ENCODE results near the gene NBEA.
A peak's percentile ranks its signal among the peaks of the same experiment; 100 is the strongest.
"Not testable (repeated sequence)": the region's sequence is repeated elsewhere in the genome, so short reads cannot be mapped to it uniquely, and the experiment has no call there.

Gene NBEA

DNA sequence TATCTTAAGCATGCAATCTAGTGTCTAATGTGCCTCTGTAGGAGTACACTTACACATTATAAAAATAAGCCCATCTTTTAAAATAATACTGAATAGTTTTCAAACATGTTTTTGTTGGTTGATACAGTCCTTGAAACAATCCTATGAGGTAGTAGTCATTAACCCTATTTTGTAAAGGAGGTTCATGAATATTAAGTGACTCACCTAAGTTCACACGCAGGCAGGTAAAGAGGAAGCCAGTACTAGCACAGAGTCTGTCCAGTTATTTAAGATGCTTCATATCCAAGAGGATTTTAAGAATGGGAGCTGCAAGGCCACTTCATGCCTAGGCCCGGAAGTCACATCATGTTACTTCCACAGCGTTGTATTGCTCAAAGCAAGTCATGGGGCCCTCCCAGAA lies 655.4 kb downstream of the NBEA start:
- DNase-seq, result no peak

DNA sequence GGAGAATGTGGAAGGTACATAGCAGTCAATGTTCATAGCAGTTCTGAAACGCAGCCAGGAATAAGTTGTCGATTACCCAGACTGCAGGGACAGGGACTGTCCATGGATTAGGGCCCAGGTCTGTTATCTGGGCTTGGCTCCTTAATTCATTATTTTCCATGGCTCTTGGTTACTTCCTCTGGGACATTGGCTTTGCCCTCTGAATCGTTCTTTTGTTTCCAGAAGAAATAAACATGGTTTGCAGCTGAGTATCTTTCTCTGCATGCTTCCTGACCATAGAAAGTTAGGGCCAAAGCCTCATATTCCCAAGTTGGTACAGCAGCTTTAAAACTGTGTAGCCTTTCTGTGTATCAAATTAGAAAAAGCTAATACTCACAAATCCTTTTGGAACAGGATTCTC lies 656.2 kb downstream of the NBEA start:
- DNase-seq, result no peak

DNA sequence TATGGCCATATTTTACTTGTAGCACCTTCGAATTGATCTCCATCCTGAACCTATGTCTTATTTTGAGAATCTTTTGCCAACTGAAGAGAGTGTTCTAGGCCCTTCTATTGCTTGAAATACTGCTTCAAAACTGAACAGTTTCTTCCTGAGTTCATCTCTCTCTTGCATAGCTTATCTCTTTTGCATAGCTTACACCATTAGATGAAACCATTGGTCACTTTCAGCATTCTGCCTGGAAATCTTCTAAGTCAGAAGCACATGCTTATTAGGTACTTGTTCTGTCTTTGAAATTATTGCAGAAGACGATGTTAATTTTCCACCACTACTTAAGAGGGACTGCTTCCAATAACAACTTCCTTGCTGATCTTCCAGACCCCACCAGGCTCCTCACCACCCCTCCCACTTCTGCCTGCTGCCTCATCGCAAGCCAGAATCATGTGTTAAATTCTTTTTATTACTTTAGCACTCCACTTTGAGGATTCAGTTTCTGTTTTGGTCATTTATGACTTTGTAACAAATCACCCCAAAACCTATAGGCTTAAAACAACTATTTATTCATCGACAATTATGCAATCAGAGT lies 656.8 kb downstream of the NBEA start:
- no peak for DNase-seq

DNA sequence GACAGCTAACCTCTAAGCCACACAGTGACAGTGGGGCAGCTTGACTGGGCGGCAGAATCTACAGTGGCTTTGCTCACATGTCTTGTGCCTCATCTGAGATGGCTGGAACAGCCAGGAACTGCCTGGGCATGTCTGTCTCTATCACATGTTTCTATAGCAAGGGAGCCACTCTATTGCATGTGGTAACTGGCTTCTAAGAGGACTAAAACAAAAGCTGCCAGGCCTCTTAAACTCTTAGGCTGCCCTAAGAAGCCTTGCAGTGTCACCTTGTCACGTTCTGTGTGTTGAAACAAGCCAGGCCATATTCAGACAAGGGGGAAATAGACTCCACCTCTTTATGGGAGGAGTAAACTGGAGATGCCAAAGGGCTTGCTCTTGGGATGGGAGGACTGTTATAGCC lies 657.3 kb downstream of the NBEA start:
- DNase-seq, result no peak

DNA sequence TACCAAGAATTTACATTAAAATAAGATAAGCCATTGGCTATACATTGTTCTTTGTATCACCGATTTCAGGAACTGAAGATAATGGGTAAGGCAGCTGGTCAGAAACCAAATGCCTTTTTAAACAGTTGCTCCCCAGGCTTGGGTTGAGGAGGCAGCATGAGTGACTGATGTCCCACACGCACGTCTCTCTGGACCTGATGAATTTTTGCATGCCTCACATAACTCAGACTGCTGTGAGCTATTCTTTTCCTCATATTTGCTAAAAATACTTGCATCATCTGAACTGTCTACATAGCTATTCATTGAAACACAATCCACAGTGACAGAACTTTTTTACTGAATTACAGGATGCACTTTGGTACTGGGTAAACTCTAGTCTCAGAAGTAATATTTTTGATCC lies 658.1 kb downstream of the NBEA start:
- DNase-seq, result no peak

DNA sequence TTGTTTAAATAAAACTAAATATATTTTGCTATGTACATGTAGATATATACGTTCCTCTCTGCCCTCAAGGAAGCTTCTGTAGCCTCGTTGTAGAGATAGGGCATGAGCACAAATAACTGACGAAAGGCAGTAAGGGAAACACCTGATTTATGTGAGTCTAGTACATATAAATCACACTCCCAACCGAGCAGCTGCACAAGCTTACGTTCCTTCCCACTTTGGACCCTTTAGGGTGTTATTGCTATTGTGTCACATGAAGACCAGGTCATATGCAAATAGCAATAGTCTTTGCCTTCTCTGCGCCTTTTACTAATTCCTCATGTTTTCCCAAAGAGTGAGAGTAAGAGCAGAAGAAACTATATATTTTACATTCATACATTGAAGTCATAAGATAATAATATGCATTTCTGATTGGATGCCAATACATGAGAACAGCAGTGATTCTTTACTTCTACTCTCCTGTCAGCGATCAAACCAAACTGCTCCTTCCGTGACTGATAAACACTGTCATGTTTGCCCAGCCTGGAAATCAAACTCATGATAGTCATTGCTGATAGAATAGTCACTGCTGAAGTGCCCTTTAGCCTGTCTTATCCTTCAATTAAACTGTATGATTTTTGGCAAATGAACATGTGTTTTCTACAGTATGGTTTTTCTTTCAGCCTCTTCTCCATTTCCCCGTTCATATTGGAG lies 661.7 kb downstream of the NBEA start:
- DNase-seq, result peak; percentile 46

DNA sequence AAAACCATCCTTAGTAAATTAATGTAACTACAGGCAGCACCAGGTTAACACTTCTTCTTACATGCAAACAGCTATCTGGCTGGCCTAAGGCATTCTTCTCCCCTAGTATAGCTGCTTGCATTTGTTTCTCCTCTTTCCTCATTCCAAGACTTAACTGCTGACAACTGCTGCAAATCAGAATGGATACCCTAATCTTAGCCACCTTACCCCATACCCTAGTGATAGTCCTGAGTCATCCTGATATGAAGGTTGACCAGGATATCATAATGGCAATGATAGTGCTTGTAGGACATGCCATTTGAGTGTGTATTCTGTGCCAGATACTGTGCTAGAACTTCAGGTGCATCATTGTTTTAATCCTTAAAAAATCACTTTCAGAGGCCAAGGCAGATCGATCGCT lies 672.6 kb downstream of the NBEA start:
- no peak for DNase-seq

DNA sequence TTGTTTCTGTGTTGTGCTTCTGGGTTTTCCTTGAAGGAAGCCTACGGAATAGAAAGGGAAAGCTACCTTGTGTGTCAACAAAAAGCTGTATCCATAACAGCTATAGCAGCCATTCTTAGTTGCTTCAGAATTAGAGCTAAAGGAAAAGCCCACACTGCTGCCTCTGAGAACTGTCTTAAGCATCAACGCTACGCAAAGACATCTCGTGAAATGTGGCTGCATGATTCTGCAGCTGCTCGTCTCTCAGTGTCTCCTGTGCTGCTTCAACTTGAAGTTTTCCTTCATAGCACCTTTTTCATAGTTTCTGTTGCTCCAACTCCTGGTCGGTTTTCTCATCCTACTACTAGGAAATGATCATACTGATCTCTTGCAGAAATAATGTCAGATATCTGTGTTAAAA lies 675.4 kb downstream of the NBEA start:
- DNase-seq, result no peak

DNA sequence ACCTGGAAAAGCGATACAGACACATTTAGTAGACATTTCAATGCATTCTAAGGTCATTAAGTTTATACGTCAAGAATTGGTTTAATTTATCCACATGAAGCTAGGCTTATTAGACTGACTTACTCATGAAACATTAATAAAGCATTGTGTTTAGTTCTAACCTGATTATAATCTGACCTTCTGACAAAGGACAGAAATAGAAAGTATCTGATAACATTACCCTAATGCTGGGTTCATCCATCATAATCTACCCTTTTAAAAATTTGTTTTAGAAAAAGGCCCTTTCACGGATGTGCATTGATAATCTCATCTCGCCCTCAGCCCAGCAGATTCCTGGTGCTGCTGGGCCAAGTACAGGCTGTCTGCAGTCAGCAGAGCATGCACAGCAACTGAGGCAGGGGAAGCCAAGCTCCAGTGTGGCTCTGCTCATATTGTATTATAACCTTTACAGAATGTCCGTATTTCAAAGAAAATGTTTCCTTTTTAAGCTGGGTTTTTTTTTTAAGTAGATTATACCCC lies 676.6 kb downstream of the NBEA start:
- no peak for DNase-seq

DNA sequence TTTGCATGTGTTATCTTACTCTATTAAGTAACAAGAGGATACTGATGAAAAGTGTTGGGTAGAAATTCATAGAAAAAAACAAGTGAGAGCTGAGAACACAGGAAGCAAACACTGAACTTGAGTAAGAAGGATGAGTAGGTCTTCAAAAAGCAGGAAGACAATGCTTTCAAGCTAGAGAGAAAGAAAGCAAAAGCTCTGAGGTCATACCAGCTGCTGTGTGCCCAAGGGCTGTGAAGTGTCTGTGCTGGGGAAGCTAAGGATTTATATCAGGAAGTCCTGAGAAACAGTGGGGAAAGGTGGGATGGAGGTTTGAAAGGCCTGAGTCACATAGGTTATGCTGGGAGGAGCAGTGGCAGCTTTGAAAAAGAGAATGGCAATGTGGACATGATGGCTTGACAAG lies 679.9 kb downstream of the NBEA start:
- DNase-seq, result no peak

DNA sequence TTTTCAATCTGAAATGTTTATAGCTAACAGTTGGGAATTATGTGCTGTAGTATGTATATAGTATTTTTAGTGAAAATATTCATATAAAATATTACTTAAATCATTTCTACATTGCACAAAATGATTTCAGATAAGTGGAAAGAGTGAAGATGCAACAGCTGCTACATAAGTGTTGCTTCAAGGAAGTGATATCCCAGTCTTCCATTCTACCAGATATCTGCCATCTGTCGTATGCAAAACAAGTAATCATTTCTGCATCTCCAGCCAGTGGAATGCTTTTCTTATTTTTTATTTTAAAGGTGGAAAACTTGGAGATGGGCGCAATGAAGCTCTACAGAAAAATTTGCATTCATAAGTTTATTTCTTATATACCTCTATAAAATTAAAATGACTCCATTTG lies 687.0 kb downstream of the NBEA start:
- DNase-seq, result no peak

DNA sequence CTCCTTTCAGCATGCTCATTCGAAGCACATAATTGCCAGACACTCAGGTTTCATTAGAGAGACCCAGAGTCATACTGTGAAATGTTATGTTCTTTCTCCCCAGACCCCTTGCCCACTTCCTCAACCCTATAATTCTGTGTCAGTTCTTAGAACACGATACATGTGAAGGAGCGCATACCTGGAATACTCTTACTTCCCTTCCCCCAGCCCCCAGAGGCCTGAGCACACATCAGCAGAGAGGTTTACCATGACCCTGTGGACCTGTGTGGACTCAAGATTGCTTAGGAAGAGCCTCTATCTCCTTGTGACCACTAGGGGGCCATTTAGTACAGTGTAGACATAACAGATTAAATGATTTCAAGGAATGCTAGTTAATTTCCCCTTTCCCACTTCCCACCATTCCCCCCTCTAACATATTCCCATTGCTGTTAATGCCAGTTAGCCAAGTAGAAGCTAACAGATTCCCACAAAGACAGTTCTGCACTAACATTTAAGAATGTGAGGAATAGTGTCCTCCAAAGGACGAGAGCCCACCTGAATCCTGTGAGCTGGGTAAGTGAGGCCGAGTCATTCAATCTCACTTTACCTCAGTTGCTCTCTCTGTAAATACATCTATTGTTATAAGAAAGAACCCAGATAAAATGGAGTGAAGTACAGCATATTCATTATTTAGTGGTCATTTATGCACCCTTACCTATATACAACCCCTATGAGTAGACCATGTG lies 688.6 kb downstream of the NBEA start:
- DNase-seq, result no peak

DNA sequence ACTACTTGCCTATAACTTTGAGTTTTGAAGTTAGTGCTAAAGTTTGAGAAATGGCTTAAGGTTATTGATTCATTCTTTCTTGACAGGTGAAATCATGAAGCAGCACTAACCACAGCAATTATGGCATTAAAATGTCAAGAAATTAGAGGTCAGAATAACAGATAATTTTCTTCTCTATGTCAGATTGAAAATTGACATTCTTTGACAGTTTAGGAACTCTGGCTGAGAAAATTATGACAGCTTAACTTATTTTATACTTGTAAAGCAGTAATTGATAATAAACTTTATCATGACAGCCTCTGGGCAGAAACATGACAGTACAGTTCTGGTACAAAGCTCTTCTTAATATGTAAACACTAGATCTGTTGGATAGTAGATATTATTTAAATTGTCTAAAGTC lies 689.6 kb downstream of the NBEA start:
- no peak for DNase-seq

DNA sequence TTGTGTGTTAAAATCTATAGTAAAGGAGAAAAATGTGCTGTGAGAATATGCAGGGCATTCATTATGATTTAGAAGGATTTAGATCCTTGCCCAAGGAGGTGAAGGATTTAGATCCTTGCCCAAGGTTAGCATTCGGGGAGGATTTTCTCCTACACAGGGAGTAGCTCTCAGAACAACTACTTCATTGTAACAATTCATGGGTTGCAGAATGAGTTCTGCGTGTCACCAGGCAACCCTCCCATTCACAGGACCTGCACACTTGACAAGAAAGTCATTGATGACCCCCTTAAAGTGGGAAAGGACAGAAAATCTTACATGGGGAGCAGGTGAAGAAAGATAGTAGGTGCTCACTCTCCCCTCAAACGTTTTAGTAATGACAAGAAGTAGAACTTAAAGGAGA lies 701.6 kb downstream of the NBEA start:
- no peak for DNase-seq

DNA sequence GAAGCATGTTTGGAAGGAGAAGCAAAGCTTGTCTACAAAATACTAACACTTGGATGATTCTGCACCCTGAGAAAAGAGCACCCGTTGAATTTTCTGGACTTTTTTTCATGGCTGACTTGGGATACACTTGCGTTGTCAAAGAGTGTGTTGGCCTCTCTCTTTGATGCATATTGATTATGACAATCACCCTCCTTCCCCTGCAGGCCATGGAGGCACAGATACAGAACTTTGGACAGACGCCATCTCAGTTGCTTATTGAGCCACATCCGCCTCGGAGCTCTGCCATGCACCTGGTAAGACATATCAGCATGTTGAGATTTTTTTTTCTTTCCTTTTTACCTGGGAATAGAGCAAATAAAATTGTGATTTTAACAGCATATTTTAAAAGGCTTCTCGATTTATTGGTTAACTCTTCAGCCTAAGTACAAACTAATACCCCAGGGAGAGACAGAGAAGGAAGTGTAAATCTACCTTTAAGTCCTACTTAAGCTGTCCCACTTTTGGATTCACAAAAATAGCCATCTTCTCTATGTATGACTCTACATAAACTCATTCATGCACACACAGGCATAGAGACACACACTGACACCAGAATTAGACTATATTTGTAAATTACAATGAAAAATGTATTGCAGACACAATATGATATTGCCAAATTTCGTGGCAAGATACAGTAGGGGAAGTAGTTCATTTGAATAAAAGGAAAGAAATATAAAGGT lies 704.1 kb downstream of the NBEA start:
- DNase-seq, result no peak

DNA sequence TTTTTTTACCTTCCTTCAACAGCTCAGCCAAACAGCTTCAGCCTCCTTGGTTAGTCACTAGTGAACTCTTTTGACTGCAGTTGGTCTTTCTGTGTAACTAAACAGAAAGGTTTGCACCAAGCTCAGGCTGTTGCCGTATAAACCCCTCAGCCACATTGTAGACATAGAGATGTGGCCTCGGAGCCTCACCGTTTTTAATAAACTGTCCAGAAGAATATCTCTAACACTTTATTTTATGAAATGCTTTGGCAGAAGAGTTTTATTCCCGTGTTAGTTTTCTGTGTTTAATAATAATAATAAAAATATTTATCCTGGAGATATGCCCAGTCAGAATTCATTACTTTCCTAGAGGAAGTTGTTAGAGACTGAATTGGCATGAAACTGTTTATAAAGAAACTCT lies 706.1 kb downstream of the NBEA start:
- DNase-seq, result no peak

DNA sequence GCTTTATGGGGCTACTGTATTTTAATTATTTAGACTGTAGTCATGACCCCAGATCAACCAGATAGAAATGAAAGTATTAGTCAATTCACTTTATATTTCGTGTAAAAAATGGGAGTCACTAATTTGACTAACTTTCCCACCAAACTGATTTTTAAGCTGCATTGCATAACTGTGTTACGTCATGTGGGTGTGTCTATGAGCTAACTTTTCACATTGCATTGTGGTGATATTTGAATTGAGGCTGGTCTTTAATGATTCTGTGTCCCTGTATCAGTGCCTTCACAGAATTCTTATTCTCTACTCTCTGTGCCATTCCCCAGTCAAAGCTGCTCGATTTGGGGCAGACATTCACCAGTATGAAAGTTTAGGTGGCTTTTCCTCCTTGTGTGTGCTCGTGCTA lies 707.1 kb downstream of the NBEA start:
- no peak for DNase-seq

DNA sequence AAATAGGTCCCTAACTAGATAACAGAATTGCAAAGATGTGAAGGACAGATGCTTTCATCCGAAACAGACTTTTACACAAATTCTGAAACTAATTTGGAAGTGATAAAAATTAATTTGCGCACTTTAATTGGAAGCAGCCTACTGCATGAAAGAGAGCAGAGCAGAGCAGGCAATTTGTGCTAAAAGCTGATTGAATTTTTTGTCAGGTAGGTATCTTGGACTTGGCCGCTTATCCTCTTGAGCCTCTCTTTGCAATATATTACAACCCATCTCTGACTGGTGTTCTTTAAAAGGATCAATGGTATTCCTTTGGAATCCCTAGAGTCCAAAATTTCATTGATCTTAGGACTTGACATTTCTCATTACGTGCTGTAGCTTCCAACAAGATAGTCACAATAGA lies 717.7 kb downstream of the NBEA start:
- no peak for DNase-seq

DNA sequence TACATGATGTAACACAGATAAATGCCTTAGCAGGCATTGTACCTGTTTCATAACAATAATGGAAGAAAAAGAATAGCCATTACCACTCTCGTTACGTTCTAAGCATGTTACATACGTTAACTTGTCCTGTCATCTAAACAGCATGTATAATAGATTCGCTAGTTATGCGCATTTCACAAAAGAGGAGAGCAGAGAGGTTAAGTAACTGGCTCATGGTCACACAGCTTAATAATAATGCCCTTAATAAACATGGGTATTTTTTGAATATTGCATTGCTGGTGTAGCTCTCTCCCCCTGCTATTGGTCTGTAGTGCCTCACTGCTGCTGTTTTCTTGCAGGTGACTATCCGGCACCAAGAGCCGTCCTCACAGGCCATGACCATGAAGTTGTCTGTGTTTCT lies 722.7 kb downstream of the NBEA start:
- DNase-seq, result no peak

DNA sequence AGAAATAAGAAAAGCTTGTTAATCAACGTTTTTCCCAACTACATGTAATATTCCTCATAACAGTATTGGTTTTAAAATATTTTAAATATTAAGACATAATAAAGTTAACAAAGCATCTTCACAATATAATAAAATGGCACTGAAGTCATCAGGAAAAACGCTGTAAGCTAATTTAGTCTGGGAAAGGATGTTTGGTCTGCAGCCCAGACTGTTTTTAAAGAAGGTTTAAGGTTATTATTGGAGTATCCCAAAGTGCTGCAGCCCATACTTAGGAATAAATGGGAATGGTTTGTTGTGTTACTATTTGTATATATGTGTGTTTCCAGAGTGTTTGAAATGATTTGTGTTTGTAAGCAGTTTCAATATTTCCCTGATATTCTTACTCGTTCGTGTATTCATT lies 727.3 kb downstream of the NBEA start:
- DNase-seq, result no peak

DNA sequence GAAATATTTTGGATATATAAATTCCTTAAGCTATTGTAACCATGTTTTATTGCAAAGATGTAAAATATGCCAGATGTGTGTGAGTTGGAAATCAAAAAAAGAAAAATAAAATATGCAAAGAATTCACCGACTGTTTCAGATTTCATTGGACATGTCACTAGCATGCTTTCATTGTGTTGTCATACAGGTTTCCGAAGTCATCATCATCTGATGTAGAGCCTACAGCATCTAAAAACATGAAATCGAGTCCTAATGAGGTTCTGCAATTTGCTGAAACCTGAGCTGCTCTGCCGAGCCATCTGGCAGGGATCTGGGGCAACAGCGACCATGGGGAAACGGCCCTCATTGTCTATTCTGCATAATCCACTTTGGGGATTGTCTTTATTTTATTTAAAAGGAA lies 730.5 kb downstream of the NBEA start:
- DNase-seq, result no peak

DNA sequence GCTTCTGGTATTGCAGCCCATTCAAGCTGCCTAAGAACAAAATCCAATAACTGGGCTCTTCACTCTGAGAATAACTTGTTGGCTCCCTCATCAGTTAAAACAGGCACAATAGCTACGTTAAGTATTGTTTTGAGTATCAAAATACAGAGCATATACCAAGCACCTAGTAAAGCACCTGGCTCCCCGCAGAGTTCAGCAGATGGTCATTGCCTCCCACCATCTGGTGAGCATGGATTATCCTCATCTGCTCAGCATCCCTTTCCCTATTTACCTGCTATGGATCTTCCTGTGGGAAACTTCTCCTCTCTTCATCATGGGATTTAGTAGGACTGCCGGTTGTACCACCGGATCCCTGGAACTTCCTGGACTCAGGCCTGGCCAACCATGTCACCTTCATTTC lies 733.6 kb downstream of the NBEA start:
- DNase-seq, result no peak

DNA sequence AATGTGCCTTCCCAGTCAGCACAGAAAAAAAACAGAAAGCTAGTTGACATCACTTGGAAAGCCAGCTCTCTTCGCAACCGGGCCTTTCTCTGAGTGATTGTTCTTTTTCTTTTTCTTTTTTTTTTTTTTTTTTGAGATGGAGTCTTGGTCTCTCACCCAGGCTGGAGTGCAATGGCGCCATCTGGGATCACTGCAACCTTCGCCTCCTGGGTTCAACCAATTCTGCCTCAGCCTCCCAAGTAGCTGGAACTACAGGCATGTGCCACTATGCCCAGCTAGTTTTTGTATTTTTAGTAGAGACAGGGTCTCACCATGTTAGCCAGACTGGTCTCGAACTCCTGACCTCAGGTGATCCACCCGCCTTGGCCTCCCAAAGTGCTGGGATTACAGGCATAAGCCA lies 735.8 kb downstream of the NBEA start:
- not testable (repeated sequence) for DNase-seq

DNA sequence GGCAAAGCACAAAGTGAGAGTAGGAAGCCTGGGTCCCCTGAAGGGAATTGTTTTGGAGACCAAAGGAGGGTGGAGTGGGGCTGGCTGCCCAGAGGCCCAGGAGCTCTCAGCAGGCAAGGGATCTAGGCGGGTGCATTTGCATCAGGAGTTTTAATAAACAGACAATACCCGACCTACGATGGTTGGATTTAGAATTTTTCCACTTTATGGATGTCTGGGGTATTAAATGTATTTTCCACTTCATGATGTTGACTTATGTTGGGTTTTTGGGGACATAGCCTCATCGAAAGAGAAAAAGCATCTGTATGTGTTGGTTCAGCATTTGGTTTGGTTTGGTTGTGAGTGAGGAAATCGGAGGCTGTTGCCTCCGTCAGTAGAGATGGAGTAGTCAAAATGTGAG lies 739.6 kb downstream of the NBEA start:
- no peak for DNase-seq

Data from SHP77 treated with DMSO at 0.1 percent for 48 hours (cell line).